Measurements from ENCODE around the gene ADCY2.

Gene ADCY2

DNA sequence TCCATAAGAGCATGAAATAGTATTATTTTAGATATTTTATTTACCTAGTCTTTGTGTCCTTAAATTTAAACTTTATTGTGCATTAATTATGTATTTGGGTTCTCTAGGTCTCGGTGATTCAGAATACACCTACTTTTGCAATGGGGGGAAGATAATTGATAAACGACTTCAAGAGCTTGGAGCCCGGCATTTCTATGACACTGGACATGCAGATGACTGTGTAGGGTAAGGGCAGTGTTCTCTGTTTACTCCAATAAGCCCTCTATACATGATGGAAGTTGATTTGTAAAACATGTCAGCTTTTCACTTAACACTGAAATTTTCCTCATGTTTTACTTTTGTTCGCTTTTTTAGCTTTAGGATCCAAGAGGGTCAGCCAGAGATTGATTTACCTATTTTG is 479.2 kb downstream of the ADCY2 start:
- H3K4me3 ChIP-seq (ENCODE audit: low read depth, low read length), result no peak overlapping the region
- no peaks in the 10 kb centered on the region for H3K9me3 ChIP-seq (ENCODE audit: control insufficient read depth, insufficient read depth, low read depth, low read length)
- H3K27me3 ChIP-seq (ENCODE audit: control insufficient read depth, insufficient read depth, low read length), result no peaks in the 10 kb centered on the region
- H3K9ac ChIP-seq (ENCODE audit: low read length), result no peak overlapping the region
- H3K27ac ChIP-seq (ENCODE audit: low read depth, low read length), result no peak overlapping the region
- H3K4me1 ChIP-seq (ENCODE audit: control insufficient read depth, insufficient read depth, low read length), result peaks cover 2% of the 10 kb centered on the region; the same call in 1 of the 2 replicates
- peaks cover 87% of the 10 kb centered on the region for H3K36me3 ChIP-seq (ENCODE audit: control insufficient read depth, insufficient read depth, low read length)

DNA sequence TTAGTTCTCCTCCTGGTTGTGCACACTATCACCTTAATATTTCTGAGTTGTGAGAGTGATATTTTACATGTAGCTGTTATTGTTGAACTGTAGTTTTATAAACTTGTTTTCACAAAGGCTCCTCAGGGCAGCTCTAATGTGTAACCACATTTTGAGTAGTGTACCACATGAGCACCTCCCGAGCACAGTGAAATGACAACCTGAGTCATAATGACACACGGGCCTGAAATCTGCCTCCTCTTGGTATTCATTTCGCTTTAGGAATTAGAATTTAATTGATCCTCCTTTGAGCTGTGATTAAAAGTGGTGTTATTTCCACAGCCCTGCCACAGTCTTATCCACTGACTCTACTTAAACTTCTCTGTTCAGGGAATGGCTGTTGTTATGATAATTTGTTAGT is 480.9 kb downstream of the ADCY2 start:
- H3K9ac ChIP-seq (ENCODE audit: low read length), result no peak overlapping the region

DNA sequence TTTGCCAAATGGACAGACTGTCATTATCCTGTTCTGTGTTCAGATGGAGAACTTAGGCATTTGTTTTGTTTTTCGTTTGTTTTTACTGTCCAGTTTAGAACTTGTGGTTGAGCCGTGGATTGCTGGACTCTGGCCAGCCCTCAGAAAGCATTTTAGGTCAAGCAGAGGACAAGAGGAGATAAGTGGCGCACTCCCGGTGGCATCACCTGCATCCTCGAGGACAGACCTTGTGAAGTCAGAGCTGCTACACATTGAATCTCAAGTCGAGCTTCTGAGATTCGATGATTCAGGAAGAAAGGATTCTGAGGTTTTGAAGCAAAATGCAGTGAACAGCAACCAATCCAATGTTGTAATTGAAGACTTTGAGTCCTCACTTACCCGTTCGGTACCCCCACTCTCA is 481.9 kb downstream of the ADCY2 start:
- Histone ChIP-seq H3K9ac (ENCODE audit: low read length) (no peak overlapping the region), H3K27me3 (ENCODE audit: control insufficient read depth, insufficient read depth, low read length) (no peaks in the 10 kb centered on the region), H3K9me3 (ENCODE audit: control insufficient read depth, insufficient read depth, low read depth, low read length) (no peaks in the 10 kb centered on the region), H3K4me1 (ENCODE audit: control insufficient read depth, insufficient read depth, low read length) (no peaks in the 10 kb centered on the region), H3K36me3 (ENCODE audit: control insufficient read depth, insufficient read depth, low read length) (peaks cover 94% of the 10 kb centered on the region), H3K27ac (ENCODE audit: low read depth, low read length) (no peak overlapping the region), H3K4me3 (ENCODE audit: low read depth, low read length) (no peak overlapping the region)

More for the DNA sequence above, 480.9 kb downstream of the ADCY2 start:
- Histone ChIP-seq H3K27me3 (ENCODE audit: control insufficient read depth, insufficient read depth, low read length) (no peaks in the 10 kb centered on the region), H3K4me3 (ENCODE audit: low read depth, low read length) (no peak overlapping the region), H3K4me1 (ENCODE audit: control insufficient read depth, insufficient read depth, low read length) (no peaks in the 10 kb centered on the region), H3K27ac (ENCODE audit: low read depth, low read length) (no peak overlapping the region), H3K9me3 (ENCODE audit: control insufficient read depth, insufficient read depth, low read depth, low read length) (no peaks in the 10 kb centered on the region), H3K36me3 (ENCODE audit: control insufficient read depth, insufficient read depth, low read length) (peaks cover 92% of the 10 kb centered on the region)

GRCh38 chr5:7878381-7878873 is 482.5 kb downstream of the ADCY2 start:
- Histone ChIP-seq H3K36me3 (ENCODE audit: control insufficient read depth, insufficient read depth, low read length) (peaks cover 94% of the 10 kb centered on the region), H3K27ac (ENCODE audit: low read depth, low read length) (no peak overlapping the region), H3K4me3 (ENCODE audit: low read depth, low read length) (no peak overlapping the region), H3K4me1 (ENCODE audit: control insufficient read depth, insufficient read depth, low read length) (no peaks in the 10 kb centered on the region), H3K9me3 (ENCODE audit: control insufficient read depth, insufficient read depth, low read depth, low read length) (no peaks in the 10 kb centered on the region), H3K9ac (ENCODE audit: low read length) (no peak overlapping the region), H3K27me3 (ENCODE audit: control insufficient read depth, insufficient read depth, low read length) (no peaks in the 10 kb centered on the region)

All from HUES6 (cell line).